HepG2 (cell line): ENCODE measurements around the gene AKAP1. TPM values are rescaled to one million over a fixed set of nuclear protein-coding genes. Genes with fewer than 3 reads are reported as not detected.

ENCODE experiments used
- ATAC-seq: fragments of 200-7000 bp; cut with Tn5 transposase; 3 replicates; pipeline ENCODE4 v1.9.1; 2020; ENCODE audit warnings: mild to moderate bottlenecking, moderate library complexity
- BruUV-seq: library from RNA; stranded (reverse); fragments of 400-500 nt; replicated peaks from 2 replicates; lab custom pipeline; 2021; lab: Mats Ljungman, UMichigan
- CTCF ChIA-PET: fragments of 300-600 bp; formaldehyde crosslinking; extraction: SDS; loops from one replicate; lab custom pipeline; 2021; ENCODE audit warnings: low total read pairs, inconsistent platforms, low intra/inter-chr PET ratio; lab: Yijun Ruan, JAX
- POLR2A ChIA-PET: fragments of 350-600 bp; sonication (Branson Sonifier 250); formaldehyde crosslinking; loops from one replicate; lab custom pipeline; 2020; ENCODE audit warnings: antibody characterized with exemption, inconsistent platforms; lab: Yijun Ruan, JAX
- DNase-seq: peaks from one replicate; pipeline ENCODE4 v3.0.0-alpha.2; 2015; ENCODE audit warnings: low spot score
- FAIRE-seq: peaks from 3 replicates; lab custom pipeline; 2011; peaks lifted over from hg19 to GRCh38; lab: Jason Lieb, UNC
- H2AFZ ChIP-seq: one replicate; pipeline ENCODE4 v1.6.1; 2011; ENCODE audit warnings: low read length, inconsistent platforms
- H3K27ac ChIP-seq: fragments of 300-600 bp; 3 replicates; pipeline ENCODE4 v1.8.0; 2011; ENCODE audit warnings: mixed run types, mild to moderate bottlenecking, mixed read lengths, low read length, inconsistent platforms; ENCODE audit not compliant: insufficient read depth; ENCODE audit errors: extremely low read length
- H3K27me3 ChIP-seq, 2 experiments: fragments of 200-600 bp in 1 of 2; 2 replicates in 1 of 2; 3 replicates in 1 of 2; pipeline versions ENCODE4 v1.6.0 to v1.8.0; 2011; ENCODE audit warnings: low read length in 2 of 2, mild to moderate bottlenecking in 2 of 2, moderate library complexity in 2 of 2, inconsistent platforms in 1 of 2; ENCODE audit not compliant: insufficient read depth in 2 of 2, control insufficient read depth in 1 of 2
- H3K36me3 ChIP-seq, 2 experiments: fragments of 200-600 bp in 1 of 2; replicated peaks in 1 of 2; 2 replicates in 1 of 2; 3 replicates in 1 of 2; pipeline versions ENCODE4 v1.5.1 to v1.8.0; 2011; ENCODE audit warnings: low read length in 2 of 2, inconsistent platforms in 1 of 2; ENCODE audit not compliant: insufficient read depth in 2 of 2, control insufficient read depth in 1 of 2
- H3K4me1 ChIP-seq: 2 replicates; pipeline ENCODE4 v1.5.1; 2012; ENCODE audit warnings: low read length, inconsistent platforms; ENCODE audit not compliant: insufficient read depth
- H3K4me2 ChIP-seq: 2 replicates; pipeline ENCODE4 v1.6.0; 2011; ENCODE audit warnings: low read depth, low read length, inconsistent platforms
- H3K4me3 ChIP-seq, 3 experiments: fragments of 200-600 bp in 1 of 3; sonication (generic), shearing (Covaris generic) in 1 of 3; replicated peaks in 1 of 3; 2 replicates each; pipeline ENCODE4 v1.5.1; 2011 to 2016; ENCODE audit warnings: low read length in 3 of 3, inconsistent platforms in 2 of 3, low read depth in 2 of 3, mild to moderate bottlenecking in 2 of 3, control low read depth in 1 of 3, mixed read lengths in 1 of 3; ENCODE audit not compliant: insufficient read depth in 1 of 3
- H3K79me2 ChIP-seq: one replicate; pipeline ENCODE4 v1.6.1; 2011; ENCODE audit warnings: low read length, inconsistent platforms; ENCODE audit not compliant: insufficient read depth
- H3K9ac ChIP-seq: 2 replicates; pipeline ENCODE4 v1.6.0; 2011; ENCODE audit warnings: mild to moderate bottlenecking, low read depth, low read length, inconsistent platforms; ENCODE audit not compliant: insufficient read depth
- H3K9me3 ChIP-seq: 2 replicates; pipeline ENCODE4 v1.5.1; 2012; ENCODE audit warnings: mild to moderate bottlenecking, low read length
- H4K20me1 ChIP-seq: 2 replicates; pipeline ENCODE4 v1.6.0; 2011; ENCODE audit warnings: inconsistent platforms, mild to moderate bottlenecking, low read length, moderate library complexity; ENCODE audit not compliant: insufficient read depth
- BHLHE40 ChIP-seq: IDR thresholded peaks from 2 replicates; pipeline ENCODE4 v1.6.1; 2011; ENCODE audit warnings: low read length, improper control_type of control experiment
- KLF9 ChIP-seq: IDR thresholded peaks from 2 replicates; pipeline ENCODE4 v1.6.1; 2016; ENCODE audit warnings: low read depth
- KMT2B ChIP-seq: IDR thresholded peaks from 2 replicates; pipeline ENCODE4 v1.6.1; 2016; ENCODE audit warnings: missing genetic modification reagents, missing compliant biosample characterization
- MAFG ChIP-seq: sonication (generic); formaldehyde crosslinking; IDR thresholded peaks from 2 replicates; pipeline ENCODE4 v1.5.1; 2020; ENCODE audit warnings: mild to moderate bottlenecking, missing genetic modification reagents
- MIXL1 ChIP-seq: IDR thresholded peaks from 2 replicates; pipeline ENCODE4 v1.6.1; 2016
- MXD4 ChIP-seq: IDR thresholded peaks from 2 replicates; pipeline ENCODE4 v1.6.1; 2016; ENCODE audit warnings: mild to moderate bottlenecking, missing biosample characterization, missing genetic modification reagents
- SIN3B ChIP-seq: fragments of 150-350 bp; IDR thresholded peaks from 2 replicates; pipeline ENCODE4 v1.6.1; 2014; ENCODE audit warnings: low read length
- SPEN ChIP-seq: sonication (generic); formaldehyde crosslinking; IDR thresholded peaks from 2 replicates; pipeline ENCODE4 v1.5.1; 2020; ENCODE audit warnings: low read depth, mild to moderate bottlenecking, missing genetic modification reagents
- TBX2 ChIP-seq: sonication (generic); formaldehyde crosslinking; IDR thresholded peaks from 2 replicates; pipeline ENCODE4 v1.5.0; 2020; ENCODE audit warnings: missing genetic modification reagents, mild to moderate bottlenecking, borderline replicate concordance
- ZMYM4 ChIP-seq: sonication (generic); formaldehyde crosslinking; IDR thresholded peaks from 2 replicates; pipeline ENCODE4 v1.8.1; 2023; ENCODE audit warnings: mild to moderate bottlenecking, missing genetic modification reagents
- ZNF143 ChIP-seq: sonication (generic); formaldehyde crosslinking; IDR thresholded peaks from 2 replicates; pipeline ENCODE4 v1.4.0; 2020; ENCODE audit warnings: missing genetic modification reagents
- ZNF589 ChIP-seq: sonication (generic); formaldehyde crosslinking; conservative IDR thresholded peaks from 2 replicates; pipeline ENCODE4 v1.8.0; 2022; ENCODE audit warnings: mild to moderate bottlenecking, moderate library complexity, missing genetic modification reagents
- ZNF891 ChIP-seq: sonication (generic); formaldehyde crosslinking; IDR thresholded peaks from 2 replicates; pipeline ENCODE4 v1.5.0; 2020; ENCODE audit warnings: mild to moderate bottlenecking, missing genetic modification reagents
- WGBS: methylation state at CpG from one replicate; pipeline ENCODE4 v1.1.6; 2017; ENCODE audit warnings: low lambda C conversion rate; 5-methylcytosine and 5-hydroxymethylcytosine counted together
- in situ Hi-C: cut with HindIII; loops from 2 replicates; pipeline ENCODE4 v1.10.0; 2017; ENCODE audit warnings: low pct_unique_long_range_greater_than_20kb; ENCODE audit not compliant: extremely low pct_ligation_motif_present
- intact Hi-C: fragments of 100-400 bp; cut with micrococcal nuclease; formaldehyde crosslinking; loops from one replicate; pipeline ENCODE4 v1.10.0; 2022; ENCODE audit not compliant: unreplicated experiment
- polyA plus RNA-seq, 8 experiments: library from polyadenylated mRNA; depleted of rRNA in 3 of 8; stranded (reverse) in 7 of 8; unstranded in 1 of 8; fragments of >200 nt; fragmentation: Illumina TruSeq in 4 of 8; extraction: Trizol in 4 of 8; gene quantifications; 2 replicates each; pipeline versions ENCODE4 v1.2.1 to v1.2.3, GENCODE V29; 2011 to 2016; ENCODE audit warnings: low read depth in 4 of 8, missing spikeins in 1 of 8, mixed read lengths in 1 of 8; ENCODE audit not compliant: insufficient read depth in 1 of 8
- total RNA-seq, 5 experiments: library from RNA; depleted of rRNA; stranded (reverse); fragments of >200 nt; fragmentation: Illumina TruSeq; extraction: Trizol; gene quantifications; 2 replicates each; pipeline ENCODE4 v1.2.3, GENCODE V29; 2016; ENCODE audit warnings: low read depth in 1 of 5
- TF ChIP-seq, protein P1 (sequence below): sonication (generic); formaldehyde crosslinking; IDR thresholded peaks from 2 replicates; pipeline ENCODE4 v1.5.0; 2020; ENCODE audit warnings: mild to moderate bottlenecking, missing genetic modification reagents, moderate library complexity
- TF ChIP-seq, protein P2 (sequence below): sonication (generic); formaldehyde crosslinking; IDR thresholded peaks from 2 replicates; pipeline ENCODE4 v1.8.0; 2022; ENCODE audit warnings: missing genetic modification reagents, mild to moderate bottlenecking, moderate library complexity, borderline replicate concordance
- TF ChIP-seq, protein P3 (sequence below): sonication (generic); formaldehyde crosslinking; IDR thresholded peaks from 2 replicates; pipeline ENCODE4 v1.4.0; 2020; ENCODE audit warnings: missing genetic modification reagents

AKAP1 gene
- total and polyA plus RNA-seq, 2 of the 13 experiments (the other 11 are each of a cell fraction or from before 2014, with no cell fraction given), result 101 to 131 TPM

DNA sequence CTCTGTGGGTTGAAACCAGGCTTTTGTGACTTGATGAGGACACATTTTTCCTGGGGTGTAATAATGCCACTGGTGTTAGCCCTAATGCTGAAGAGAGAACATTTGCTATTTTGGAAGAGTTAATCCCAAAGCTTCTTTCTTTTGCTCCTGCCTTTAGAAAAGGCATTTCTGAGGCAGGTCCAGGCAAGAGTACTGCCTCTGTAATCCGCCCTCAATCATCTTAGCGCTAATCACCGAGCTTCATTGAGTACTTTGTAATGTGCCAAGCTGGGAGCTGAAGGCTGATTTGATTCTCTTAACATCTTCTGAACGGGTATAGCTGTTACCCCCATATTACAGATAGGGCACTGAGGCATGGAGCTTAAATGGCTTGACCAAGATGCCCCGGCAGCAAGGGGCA lies 60.3 kb downstream of the AKAP1 start (continued):
- TF ChIP-seq ZNF589 (CRISPR knock-in tag), result no peak
- TF ChIP-seq, protein P1, sequence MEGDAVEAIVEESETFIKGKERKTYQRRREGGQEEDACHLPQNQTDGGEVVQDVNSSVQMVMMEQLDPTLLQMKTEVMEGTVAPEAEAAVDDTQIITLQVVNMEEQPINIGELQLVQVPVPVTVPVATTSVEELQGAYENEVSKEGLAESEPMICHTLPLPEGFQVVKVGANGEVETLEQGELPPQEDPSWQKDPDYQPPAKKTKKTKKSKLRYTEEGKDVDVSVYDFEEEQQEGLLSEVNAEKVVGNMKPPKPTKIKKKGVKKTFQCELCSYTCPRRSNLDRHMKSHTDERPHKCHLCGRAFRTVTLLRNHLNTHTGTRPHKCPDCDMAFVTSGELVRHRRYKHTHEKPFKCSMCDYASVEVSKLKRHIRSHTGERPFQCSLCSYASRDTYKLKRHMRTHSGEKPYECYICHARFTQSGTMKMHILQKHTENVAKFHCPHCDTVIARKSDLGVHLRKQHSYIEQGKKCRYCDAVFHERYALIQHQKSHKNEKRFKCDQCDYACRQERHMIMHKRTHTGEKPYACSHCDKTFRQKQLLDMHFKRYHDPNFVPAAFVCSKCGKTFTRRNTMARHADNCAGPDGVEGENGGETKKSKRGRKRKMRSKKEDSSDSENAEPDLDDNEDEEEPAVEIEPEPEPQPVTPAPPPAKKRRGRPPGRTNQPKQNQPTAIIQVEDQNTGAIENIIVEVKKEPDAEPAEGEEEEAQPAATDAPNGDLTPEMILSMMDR (CRISPR knock-in tag), result no peak

DNA sequence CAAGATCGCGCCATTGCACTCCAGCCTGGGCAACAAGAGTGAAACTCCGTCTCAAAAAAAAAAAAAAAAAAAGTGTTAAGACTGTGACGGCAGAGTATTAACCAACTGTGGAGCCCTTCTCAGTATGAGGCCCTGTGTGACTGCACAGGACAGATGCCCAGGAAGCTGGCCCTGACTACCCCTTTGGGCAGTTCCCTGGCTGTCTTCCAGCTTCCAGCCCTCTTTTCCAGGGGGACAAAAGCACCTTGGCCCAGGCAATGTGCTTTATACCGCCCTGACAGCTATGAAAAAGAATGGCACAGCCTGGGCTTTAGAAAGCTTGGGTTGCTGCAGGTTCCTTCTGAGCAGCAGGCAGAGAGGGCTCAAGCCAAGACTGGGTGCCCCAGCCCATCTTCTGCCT lies 61.2 kb downstream of the AKAP1 start:
- WGBS, result 43% methylated on average over 5 of the region's 5 CpGs
- Histone ChIP-seq H3K27ac (no peak overlapping the region), H3K9me3 (no peaks in the 10 kb centered on the region), H3K4me2 (no peak overlapping the region), H2AFZ (no peak overlapping the region), H3K4me3 (no peak overlapping the region), H3K9ac (no peak overlapping the region), H4K20me1 (no peaks in the 10 kb centered on the region), H3K79me2 (no peaks in the 10 kb centered on the region), H3K36me3 (no peaks in the 10 kb centered on the region), H3K27me3 (peaks cover 6 to 55% of the 10 kb centered on the region in 2 experiments; a peak in 4 of 5 replicates), H3K4me1 (0 out of 2 replicates have a peak, but pooled peaks cover 4% of the 10 kb centered on the region)
- FAIRE-seq (no peak), DNase-seq (no peak), ATAC-seq (no peak)
- no TSS peak for BruUV-seq
- no peak for TF ChIP-seq SPEN (CRISPR knock-in tag)
- TF ChIP-seq MXD4 (CRISPR knock-in tag), result no peak
- TF ChIP-seq SIN3B, result no peak
- no peak for TF ChIP-seq ZNF143
- TF ChIP-seq TBX2 (CRISPR knock-in tag), result no peak
- TF ChIP-seq MAFG (CRISPR knock-in tag), result no peak
- TF ChIP-seq ZMYM4, result no peak
- TF ChIP-seq BHLHE40, result no peak
- no peak for TF ChIP-seq ZNF589 (CRISPR knock-in tag)
- no peak for TF ChIP-seq ZNF891 (CRISPR knock-in tag)
- TF ChIP-seq, protein P2, sequence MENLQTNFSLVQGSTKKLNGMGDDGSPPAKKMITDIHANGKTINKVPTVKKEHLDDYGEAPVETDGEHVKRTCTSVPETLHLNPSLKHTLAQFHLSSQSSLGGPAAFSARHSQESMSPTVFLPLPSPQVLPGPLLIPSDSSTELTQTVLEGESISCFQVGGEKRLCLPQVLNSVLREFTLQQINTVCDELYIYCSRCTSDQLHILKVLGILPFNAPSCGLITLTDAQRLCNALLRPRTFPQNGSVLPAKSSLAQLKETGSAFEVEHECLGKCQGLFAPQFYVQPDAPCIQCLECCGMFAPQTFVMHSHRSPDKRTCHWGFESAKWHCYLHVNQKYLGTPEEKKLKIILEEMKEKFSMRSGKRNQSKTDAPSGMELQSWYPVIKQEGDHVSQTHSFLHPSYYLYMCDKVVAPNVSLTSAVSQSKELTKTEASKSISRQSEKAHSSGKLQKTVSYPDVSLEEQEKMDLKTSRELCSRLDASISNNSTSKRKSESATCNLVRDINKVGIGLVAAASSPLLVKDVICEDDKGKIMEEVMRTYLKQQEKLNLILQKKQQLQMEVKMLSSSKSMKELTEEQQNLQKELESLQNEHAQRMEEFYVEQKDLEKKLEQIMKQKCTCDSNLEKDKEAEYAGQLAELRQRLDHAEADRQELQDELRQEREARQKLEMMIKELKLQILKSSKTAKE (CRISPR knock-in tag), result no peak
- TF ChIP-seq, protein P3, sequence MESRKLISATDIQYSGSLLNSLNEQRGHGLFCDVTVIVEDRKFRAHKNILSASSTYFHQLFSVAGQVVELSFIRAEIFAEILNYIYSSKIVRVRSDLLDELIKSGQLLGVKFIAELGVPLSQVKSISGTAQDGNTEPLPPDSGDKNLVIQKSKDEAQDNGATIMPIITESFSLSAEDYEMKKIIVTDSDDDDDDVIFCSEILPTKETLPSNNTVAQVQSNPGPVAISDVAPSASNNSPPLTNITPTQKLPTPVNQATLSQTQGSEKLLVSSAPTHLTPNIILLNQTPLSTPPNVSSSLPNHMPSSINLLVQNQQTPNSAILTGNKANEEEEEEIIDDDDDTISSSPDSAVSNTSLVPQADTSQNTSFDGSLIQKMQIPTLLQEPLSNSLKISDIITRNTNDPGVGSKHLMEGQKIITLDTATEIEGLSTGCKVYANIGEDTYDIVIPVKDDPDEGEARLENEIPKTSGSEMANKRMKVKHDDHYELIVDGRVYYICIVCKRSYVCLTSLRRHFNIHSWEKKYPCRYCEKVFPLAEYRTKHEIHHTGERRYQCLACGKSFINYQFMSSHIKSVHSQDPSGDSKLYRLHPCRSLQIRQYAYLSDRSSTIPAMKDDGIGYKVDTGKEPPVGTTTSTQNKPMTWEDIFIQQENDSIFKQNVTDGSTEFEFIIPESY (CRISPR knock-in tag), result no peak
- no peak for TF ChIP-seq KMT2B (CRISPR knock-in tag)
- no peak for TF ChIP-seq KLF9 (CRISPR knock-in tag)
- no peak for TF ChIP-seq MIXL1 (CRISPR knock-in tag)
- CTCF ChIA-PET, result no interaction called here
- POLR2A ChIA-PET, result no interaction called here
- in situ Hi-C loops (no loop called here), intact Hi-C loops (no loop called here)
